KMS-11 (cell line): ENCODE measurements around the gene ANP32E.

Experiments
- H2AFZ ChIP-seq: fragments of 200-600 bp; sonication (generic); 2 replicates; pipeline ENCODE4 v1.6.1; 2016; ENCODE audit warnings: antibody characterized with exemption, mixed run types, low read depth
- H3K27ac ChIP-seq: fragments of 200-600 bp; sonication (generic); 2 replicates; pipeline ENCODE4 v1.6.1; 2016; ENCODE audit warnings: mild to moderate bottlenecking, mixed run types
- H3K27me3 ChIP-seq: fragments of 200-600 bp; sonication (generic); 2 replicates; pipeline ENCODE4 v1.6.1; 2017; ENCODE audit warnings: mild to moderate bottlenecking, low read depth, mixed run types, moderate library complexity; ENCODE audit not compliant: insufficient read depth
- H3K36me3 ChIP-seq: fragments of 200-600 bp; sonication (generic); 2 replicates; pipeline ENCODE4 v1.6.1; 2017; ENCODE audit warnings: mild to moderate bottlenecking, mixed run types; ENCODE audit not compliant: insufficient read depth
- H3K4me1 ChIP-seq: fragments of 200-600 bp; sonication (generic); 2 replicates; pipeline ENCODE4 v1.6.1; 2016; ENCODE audit warnings: mild to moderate bottlenecking, low read depth, mixed run types; ENCODE audit not compliant: poor library complexity, severe bottlenecking
- H3K4me2 ChIP-seq: fragments of 200-600 bp; sonication (generic); 2 replicates; pipeline ENCODE4 v1.7.0; 2016; ENCODE audit warnings: mild to moderate bottlenecking, mixed run types
- H3K4me3 ChIP-seq: fragments of 200-600 bp; sonication (generic); IDR thresholded peaks from 2 replicates; pipeline ENCODE4 v1.6.1; 2017; ENCODE audit warnings: low read depth, low read length, mixed read lengths; ENCODE audit not compliant: insufficient read depth
- H3K79me2 ChIP-seq: fragments of 200-600 bp; sonication (generic); 2 replicates; pipeline ENCODE4 v1.6.1; 2016; ENCODE audit warnings: low read depth, mixed run types; ENCODE audit not compliant: insufficient read depth
- H3K9ac ChIP-seq: fragments of 200-600 bp; sonication (generic); 2 replicates; pipeline ENCODE4 v1.6.1; 2016; ENCODE audit warnings: mild to moderate bottlenecking, mixed run types
- H4K20me1 ChIP-seq: fragments of 200-600 bp; sonication (generic); 2 replicates; pipeline ENCODE4 v1.6.1; 2016; ENCODE audit warnings: mild to moderate bottlenecking, mixed run types; ENCODE audit not compliant: insufficient read depth
- TF ChIP-seq, protein P1 (sequence below): fragments of 200-600 bp; sonication (generic); conservative IDR thresholded peaks from 2 replicates; pipeline ENCODE4 v1.6.1; 2017; ENCODE audit warnings: low read depth, mild to moderate bottlenecking, antibody characterized with exemption, low read length, moderate library complexity, mixed read lengths

ANP32E gene

DNA sequence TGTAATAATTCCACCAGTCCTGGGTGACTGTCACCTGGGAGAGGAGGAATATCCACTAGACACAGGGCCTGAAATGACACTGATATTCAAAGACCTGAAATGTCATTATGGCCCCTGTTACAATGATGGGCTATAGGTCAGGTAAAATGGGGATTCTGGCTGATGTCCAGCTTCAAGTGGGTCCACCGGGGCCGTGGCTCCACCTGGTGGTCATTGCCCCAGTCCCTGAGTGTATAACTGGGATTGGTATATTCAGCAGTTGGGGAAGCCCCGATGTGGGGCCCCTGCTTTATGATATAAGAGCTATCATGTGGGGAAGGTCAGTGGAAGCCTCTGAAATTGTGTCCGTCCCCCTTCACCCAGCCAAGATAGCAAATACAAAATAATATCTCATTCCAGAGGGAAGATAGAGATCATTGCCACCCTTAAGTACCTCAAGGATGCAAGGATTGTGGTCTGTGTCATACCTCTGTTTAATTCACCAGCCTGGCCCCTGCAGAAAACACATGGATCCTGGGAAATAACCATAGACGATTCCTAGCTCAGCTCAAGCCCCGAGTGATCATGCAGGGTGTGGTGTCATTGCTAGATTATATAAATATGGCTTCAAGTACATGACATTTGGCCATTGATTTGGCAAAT, 66.8 kb downstream of the ANP32E start:
- H3K4me2 ChIP-seq: peak overlapping the region; percentile 7; the same call in 1 of the 2 replicates
- no peak overlapping the region; the same call in 1 of the 2 replicates for H2AFZ ChIP-seq
- H3K4me3 ChIP-seq: no peak overlapping the region
- TF ChIP-seq, protein P1, sequence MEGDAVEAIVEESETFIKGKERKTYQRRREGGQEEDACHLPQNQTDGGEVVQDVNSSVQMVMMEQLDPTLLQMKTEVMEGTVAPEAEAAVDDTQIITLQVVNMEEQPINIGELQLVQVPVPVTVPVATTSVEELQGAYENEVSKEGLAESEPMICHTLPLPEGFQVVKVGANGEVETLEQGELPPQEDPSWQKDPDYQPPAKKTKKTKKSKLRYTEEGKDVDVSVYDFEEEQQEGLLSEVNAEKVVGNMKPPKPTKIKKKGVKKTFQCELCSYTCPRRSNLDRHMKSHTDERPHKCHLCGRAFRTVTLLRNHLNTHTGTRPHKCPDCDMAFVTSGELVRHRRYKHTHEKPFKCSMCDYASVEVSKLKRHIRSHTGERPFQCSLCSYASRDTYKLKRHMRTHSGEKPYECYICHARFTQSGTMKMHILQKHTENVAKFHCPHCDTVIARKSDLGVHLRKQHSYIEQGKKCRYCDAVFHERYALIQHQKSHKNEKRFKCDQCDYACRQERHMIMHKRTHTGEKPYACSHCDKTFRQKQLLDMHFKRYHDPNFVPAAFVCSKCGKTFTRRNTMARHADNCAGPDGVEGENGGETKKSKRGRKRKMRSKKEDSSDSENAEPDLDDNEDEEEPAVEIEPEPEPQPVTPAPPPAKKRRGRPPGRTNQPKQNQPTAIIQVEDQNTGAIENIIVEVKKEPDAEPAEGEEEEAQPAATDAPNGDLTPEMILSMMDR: peak; percentile 100
- no peaks in the 10 kb centered on the region for H4K20me1 ChIP-seq
- H3K27me3 ChIP-seq: no peaks in the 10 kb centered on the region
- H3K79me2 ChIP-seq: no peaks in the 10 kb centered on the region
- H3K9ac ChIP-seq: no peak overlapping the region
- H3K27ac ChIP-seq: no peak overlapping the region
- H3K36me3 ChIP-seq: no peaks in the 10 kb centered on the region
- peaks cover 31% of the 10 kb centered on the region for H3K4me1 ChIP-seq
